ENCODE results near the gene ARHGAP1.
"Not testable (repeated sequence)": the region's sequence is repeated elsewhere in the genome, so short reads cannot be mapped to it uniquely, and the experiment has no call there.

ARHGAP1 gene

DNA sequence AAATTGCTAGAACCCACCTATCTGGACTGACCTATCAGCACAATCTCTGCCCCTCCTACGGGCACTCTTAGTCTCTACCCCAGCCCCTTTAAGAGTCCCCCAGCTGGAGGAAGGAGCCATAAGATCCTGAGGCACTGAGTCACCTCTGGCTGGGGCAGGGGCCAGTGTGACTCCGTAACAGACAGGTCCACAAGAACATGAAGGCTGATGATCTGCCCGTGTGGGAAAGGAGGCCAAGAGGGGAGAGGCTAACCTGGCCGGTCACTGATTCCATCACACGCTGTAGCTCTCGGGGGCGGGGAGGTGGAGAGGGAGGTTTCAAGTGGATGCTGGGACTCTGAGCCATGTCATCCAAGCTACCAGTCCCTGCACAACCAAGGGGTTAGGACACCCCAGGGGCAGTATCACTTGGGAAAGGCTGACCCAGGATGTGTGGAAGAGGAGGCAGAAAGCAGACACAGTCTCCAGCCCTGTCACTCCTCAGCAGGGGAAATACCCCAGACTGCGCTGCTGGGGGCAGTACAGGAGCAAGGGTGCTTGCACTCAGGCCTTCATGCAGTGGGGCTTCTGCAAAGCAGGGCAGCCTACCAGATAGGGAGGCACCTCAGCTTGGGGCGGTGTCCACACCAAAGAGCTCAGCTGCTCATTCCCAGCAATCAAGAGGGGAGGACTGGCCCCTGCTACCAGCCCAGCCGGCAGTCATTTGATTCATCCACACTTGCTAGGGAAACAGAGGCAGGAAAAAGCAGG, 22.3 kb downstream of the ARHGAP1 start:
- no peaks in the 10 kb centered on the region for H3K27me3 Mint-ChIP-seq
- ATAC-seq (replicated peaks): no peak
- DNase-seq: no peak
- H3K4me3 Mint-ChIP-seq: no peak overlapping the region
- peaks cover 26 to 30% of the 10 kb centered on the region in 2 donors for H3K4me1 Mint-ChIP-seq
- H3K36me3 Mint-ChIP-seq: peaks cover 32 to 40% of the 10 kb centered on the region in 2 donors
- H3K9me3 Mint-ChIP-seq: no peaks in the 10 kb centered on the region
- peak overlapping the region; percentile 67 for H3K27ac Mint-ChIP-seq

DNA sequence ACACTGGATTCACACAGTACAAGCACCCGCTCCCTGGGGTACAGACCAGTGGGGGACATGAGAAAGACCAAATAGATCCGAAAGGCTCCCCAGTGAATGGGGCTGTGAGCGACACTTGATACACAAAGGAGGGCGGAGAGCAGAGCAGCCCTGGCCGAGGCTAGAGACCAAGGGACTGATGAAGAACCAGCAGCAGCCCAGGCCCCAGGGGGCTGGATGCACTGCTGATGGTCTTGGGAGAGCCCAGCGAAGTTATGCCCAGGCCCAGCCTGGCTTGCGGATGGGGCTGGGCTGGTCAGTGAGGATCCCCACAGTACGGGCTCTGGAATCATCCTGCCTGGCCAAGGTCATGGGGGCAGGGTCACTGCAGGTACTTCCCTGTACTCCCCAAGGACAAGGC, 23.2 kb downstream of the ARHGAP1 start:
- DNase-seq: no peak
- Mint-ChIP-seq H3K9me3 (no peaks in the 10 kb centered on the region), H3K4me3 (no peak overlapping the region), H3K27ac (peak overlapping the region; percentile 84), H3K4me1 (peaks cover 26 to 30% of the 10 kb centered on the region in 2 donors), H3K36me3 (peaks cover 36 to 47% of the 10 kb centered on the region in 2 donors), H3K27me3 (no peaks in the 10 kb centered on the region)
- ATAC-seq (replicated peaks): no peak

DNA sequence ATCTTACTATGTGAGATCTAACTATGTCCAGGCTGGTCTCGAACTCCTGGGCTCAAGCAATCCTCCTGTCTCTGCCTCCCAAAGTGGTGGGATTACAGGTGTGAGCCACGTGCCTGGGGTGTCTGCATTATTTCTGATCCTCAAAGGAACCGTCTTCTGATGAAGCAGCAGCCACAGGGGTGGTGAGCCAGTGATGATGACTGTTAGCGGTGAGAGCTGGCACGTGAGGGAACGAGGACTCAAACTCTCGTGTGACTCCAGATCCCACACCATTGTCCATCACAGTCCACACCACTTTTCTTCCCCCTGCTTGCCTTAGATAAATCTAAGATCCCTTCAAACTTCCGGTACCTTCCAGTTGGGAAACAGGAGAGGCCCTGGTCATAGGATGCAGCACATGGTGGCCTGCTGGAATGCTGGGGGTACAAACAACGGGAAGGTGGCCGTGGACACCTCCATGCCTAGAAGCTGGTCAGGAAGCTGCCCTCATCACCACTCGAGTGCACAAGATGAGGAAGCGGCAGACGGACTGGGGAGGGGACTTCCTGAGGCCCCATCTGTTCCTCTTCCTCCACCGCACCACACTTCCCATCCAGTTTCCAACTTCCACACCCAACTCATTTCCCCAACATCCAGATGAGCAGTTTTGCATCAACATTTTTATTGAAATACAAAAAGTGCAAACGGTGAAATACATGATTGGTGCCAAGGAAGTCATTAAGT, 23.8 kb downstream of the ARHGAP1 start:
- no peaks in the 10 kb centered on the region for H3K27me3 Mint-ChIP-seq
- H3K36me3 Mint-ChIP-seq: peaks cover 41 to 51% of the 10 kb centered on the region in 2 donors
- DNase-seq (no peak), ATAC-seq (replicated peaks) (peak in 1 of 2 donors; percentile 33)
- no peaks in the 10 kb centered on the region for H3K9me3 Mint-ChIP-seq
- no peak overlapping the region for H3K4me3 Mint-ChIP-seq
- H3K27ac Mint-ChIP-seq: peak overlapping the region; percentile 84
- peaks cover 26 to 30% of the 10 kb centered on the region in 2 donors for H3K4me1 Mint-ChIP-seq

DNA sequence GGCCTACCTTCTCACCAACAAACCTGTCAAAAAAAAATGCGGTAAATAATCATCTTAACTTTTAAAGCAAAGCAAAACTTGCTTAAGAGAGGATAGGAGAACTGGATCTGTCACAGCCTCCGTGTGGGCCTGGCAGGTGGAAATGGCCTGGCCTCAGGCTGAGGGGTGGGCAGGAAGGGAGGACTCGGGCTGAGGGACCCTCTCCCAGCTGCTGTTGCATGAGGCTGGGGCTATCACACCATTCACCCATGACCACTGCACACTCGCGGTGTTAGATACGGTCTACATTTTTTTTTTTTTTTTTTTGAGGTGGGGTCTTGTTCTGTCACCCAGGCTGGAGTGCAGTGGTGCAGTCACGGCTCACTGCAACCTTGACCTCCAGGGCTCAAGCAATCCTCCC, 24.5 kb downstream of the ARHGAP1 start:
- no peak for DNase-seq
- peak overlapping the region; percentile 25 for H3K27ac Mint-ChIP-seq
- H3K9me3 Mint-ChIP-seq: no peaks in the 10 kb centered on the region
- H3K27me3 Mint-ChIP-seq: no peaks in the 10 kb centered on the region
- H3K36me3 Mint-ChIP-seq: peaks cover 35 to 49% of the 10 kb centered on the region in 2 donors
- no peak for ATAC-seq (replicated peaks)
- H3K4me1 Mint-ChIP-seq: peaks cover 26 to 30% of the 10 kb centered on the region in 2 donors
- no peak overlapping the region for H3K4me3 Mint-ChIP-seq

DNA sequence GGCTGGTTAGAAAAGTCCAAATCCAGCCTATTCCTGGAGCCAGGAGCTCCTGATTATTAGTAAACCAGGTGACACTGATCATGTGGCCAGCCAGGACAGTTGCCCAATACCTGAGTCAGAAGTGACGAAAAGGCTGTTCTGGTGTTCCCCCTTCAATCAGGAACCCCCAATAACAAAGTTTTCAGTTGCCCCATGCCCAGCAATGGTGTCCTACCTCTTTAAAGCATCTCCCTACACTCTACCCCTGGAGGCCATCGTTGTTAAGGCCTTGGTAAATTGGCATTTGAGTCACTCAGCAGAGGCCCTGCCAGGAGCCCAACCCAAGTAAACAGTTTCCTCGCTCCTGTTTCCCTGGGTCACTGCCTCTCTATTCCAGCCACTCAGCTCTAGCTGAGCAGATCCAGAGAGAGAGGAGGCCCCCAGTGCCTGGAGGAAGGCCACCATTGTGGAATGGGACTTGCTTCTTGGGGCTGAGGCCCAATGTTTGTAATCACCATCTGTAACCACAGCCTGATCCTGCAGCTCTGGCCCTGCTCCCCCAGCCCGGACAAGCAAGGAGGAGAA, 25.0 kb downstream of the ARHGAP1 start:
- H3K36me3 Mint-ChIP-seq: peaks cover 29 to 45% of the 10 kb centered on the region in 2 donors
- no peak for DNase-seq
- no peaks in the 10 kb centered on the region for H3K27me3 Mint-ChIP-seq
- H3K27ac Mint-ChIP-seq: peak overlapping the region; percentile 92
- no peak overlapping the region for H3K4me3 Mint-ChIP-seq
- H3K9me3 Mint-ChIP-seq: no peaks in the 10 kb centered on the region
- peaks cover 26 to 30% of the 10 kb centered on the region in 2 donors for H3K4me1 Mint-ChIP-seq
- ATAC-seq (replicated peaks): peak; percentile 15 to 24

DNA sequence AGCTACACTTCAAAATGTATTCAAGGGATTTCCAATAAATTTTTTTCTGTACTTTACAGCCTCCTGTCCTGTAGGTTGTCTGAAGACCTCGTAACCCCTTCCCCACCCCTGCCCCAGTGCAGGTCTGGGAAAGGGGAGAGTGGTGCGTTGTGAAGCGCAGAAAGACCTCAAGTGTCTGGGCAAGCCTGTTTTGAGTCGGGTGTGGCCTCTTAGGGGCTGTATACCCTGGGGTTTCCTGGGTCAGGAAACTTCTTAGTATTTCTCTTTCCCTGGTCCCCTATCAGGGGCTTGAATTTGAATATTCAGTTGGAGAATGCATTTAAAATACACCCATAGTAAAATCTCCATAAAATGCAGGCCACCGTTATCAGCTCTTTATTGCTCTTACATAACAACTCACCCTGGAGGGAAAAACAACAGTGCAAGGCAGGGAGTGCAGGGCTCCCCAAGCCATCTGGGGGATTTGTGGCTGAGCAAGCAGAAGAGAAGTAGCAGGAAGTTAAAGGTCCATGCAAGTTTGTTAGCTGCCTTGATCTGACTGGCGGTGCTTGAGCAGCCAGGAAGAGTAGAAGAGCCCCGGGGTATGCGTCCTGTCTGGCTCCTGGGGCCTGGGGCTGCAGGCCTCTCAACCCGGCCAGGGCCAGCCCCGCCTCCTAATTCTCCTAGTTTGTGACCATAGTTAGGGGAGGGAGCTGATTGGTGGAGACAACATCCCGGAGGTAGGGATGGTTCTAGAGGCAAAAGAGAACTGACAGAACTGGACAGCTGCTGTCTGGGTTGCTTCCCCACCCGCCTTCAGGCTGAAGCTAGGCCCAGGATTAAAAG, 25.7 kb downstream of the ARHGAP1 start:
- peak; percentile 40 to 51 for ATAC-seq (replicated peaks)
- Mint-ChIP-seq H3K4me3 (no peak overlapping the region), H3K36me3 (peaks cover 32 to 48% of the 10 kb centered on the region in 2 donors), H3K4me1 (peaks cover 26 to 30% of the 10 kb centered on the region in 2 donors), H3K27me3 (no peaks in the 10 kb centered on the region), H3K9me3 (no peaks in the 10 kb centered on the region), H3K27ac (peak overlapping the region; percentile 92)
- DNase-seq: no peak

DNA sequence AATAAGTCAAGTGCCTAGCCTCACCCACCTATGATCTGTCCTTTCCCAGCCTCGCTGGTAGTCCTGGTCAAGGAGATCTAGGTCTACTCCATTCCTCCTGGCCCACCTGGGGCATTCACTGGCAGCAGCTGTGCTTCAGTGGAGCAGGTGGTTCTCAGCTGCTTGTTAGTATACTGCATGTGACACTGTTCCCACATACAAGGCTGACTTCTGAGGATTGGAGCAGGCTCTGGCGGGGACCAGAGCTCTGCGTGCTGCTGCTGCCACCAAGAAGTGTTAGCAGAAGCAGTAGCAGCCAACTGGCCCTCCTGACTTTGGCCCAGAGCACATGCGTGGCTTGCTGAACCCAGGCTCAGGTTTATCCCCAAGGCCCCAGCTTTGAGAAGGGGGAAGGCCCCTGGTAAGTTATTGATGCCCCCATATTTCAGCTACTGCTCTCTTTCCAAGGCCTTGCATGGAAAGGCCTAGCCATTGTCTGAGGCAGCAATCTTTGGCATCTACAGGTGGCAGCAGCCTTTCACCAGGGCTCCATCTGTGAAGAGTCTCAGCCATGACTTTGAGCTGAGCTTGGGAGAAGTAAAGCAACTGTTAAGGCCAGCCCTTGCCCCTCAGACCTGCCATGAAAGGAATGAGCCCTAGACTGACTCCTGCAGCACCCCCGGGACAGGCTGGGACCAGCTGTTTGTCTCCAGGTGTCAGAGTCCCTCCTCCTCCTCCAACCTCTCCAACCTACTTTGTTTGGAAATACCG, 26.5 kb downstream of the ARHGAP1 start:
- Mint-ChIP-seq H3K27me3 (no peaks in the 10 kb centered on the region), H3K9me3 (no peaks in the 10 kb centered on the region), H3K4me3 (no peak overlapping the region), H3K36me3 (peaks cover 34 to 49% of the 10 kb centered on the region in 2 donors), H3K4me1 (peaks cover 26 to 30% of the 10 kb centered on the region in 2 donors), H3K27ac (peak overlapping the region; percentile 92)
- no peak for DNase-seq
- no peak for ATAC-seq (replicated peaks)

DNA sequence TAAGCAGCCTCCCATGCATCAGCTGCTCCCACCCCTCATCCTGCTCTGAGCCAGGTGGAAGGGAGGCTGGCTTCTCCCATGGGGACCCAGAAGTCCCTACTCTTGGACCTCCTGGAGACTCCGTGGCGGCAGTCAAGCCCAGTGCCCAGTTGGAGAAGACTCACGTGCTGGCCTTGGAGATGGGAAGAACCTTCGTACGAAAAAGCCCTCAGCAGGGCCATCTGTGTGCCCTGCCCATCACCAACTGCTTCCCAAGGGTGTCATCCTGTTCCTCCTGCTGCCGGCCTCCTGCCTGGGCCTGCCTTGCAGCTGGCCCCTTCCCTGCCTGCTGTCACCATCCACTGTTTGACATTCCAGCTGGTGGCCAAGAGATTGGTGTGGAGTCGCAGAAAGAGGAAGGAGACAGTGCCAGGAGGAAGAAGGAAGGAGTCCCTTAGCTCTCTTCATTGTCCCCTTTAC, 28.0 kb downstream of the ARHGAP1 start:
- Mint-ChIP-seq H3K4me3 (no peak overlapping the region), H3K4me1 (peaks cover 22 to 28% of the 10 kb centered on the region in 2 donors), H3K27ac (no peak overlapping the region), H3K27me3 (no peaks in the 10 kb centered on the region), H3K9me3 (no peaks in the 10 kb centered on the region), H3K36me3 (peaks cover 29 to 40% of the 10 kb centered on the region in 2 donors)
- ATAC-seq (replicated peaks) (no peak), DNase-seq (no peak)

DNA sequence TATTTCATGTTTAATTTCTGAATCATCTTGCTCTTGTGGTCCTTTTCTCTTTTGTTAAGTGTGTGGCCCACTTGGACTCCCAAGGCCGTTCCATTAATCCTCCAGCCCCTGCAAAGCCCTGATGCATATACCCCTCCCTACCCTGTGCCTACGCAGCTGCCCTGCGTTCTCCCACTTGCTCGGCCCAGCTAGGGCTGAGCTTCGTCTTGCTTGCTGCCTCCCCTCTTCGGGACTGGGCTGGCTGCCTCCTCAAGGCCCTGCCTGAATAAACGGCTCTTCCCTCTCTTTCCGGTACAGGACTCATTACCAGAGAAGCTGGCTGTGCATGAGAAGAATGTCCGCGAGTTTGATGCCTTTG, 28.5 kb downstream of the ARHGAP1 start:
- ATAC-seq (replicated peaks) (no peak), DNase-seq (no peak)
- H3K4me1 Mint-ChIP-seq: peaks cover 17 to 23% of the 10 kb centered on the region in 2 donors
- no peak overlapping the region for H3K27ac Mint-ChIP-seq
- H3K4me3 Mint-ChIP-seq: no peak overlapping the region
- H3K9me3 Mint-ChIP-seq: no peaks in the 10 kb centered on the region
- peaks cover 26 to 40% of the 10 kb centered on the region in 2 donors for H3K36me3 Mint-ChIP-seq
- no peaks in the 10 kb centered on the region for H3K27me3 Mint-ChIP-seq

DNA sequence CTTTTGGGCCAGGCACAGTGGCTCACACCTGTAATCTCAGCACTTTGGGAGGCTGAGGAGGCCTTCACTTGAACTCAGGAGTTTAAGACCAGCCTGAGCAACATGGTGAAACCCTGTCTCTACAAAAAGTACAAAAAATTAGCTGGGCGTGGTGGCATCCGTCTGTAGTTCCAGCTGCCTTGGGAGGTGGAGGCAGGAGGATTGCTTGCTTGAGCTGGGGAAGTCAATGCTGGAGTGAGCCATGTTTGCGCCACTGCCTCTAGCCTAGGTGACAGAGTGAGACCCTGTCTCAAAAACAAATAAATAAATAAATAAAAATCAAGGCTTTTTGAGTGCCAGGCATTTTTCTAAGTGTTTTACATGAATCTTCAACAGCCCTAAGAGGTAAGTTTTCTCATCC, 29.9 kb downstream of the ARHGAP1 start:
- peaks cover 9 to 15% of the 10 kb centered on the region in 2 donors for H3K4me1 Mint-ChIP-seq
- H3K9me3 Mint-ChIP-seq; DNase-seq; ATAC-seq (replicated peaks); H3K27me3 Mint-ChIP-seq; H3K4me3 Mint-ChIP-seq: not testable (repeated sequence)
- peak overlapping the region; percentile 37 for H3K27ac Mint-ChIP-seq
- peaks cover 26 to 40% of the 10 kb centered on the region in 2 donors for H3K36me3 Mint-ChIP-seq

DNA sequence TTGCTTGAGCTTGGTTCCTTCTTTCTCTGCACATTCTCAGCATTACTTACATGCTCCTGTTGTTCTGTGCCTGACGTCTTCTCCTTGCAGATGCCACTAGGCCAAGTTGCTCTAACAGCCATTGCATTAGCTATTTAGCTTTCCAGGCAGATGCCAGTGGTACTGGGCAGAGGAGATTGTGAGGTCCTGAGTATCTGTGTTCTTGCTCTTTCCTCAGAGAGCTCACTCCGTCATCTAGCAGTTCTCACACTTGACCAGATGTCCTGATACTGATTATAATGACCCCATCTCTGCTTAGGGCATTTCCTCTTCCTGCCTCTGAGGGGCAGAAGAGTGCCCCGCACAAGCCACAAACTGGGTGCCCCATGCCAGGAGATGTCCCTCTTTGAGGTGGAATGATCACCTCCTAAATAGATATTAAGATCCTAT, 30.7 kb downstream of the ARHGAP1 start:
- H3K36me3 Mint-ChIP-seq: peaks cover 27 to 46% of the 10 kb centered on the region in 2 donors
- H3K4me1 Mint-ChIP-seq: peaks cover 4 to 7% of the 10 kb centered on the region in 2 donors
- H3K27me3 Mint-ChIP-seq: no peaks in the 10 kb centered on the region
- ATAC-seq (replicated peaks) (no peak), DNase-seq (no peak)
- no peaks in the 10 kb centered on the region for H3K9me3 Mint-ChIP-seq
- no peak overlapping the region for H3K27ac Mint-ChIP-seq
- no peak overlapping the region for H3K4me3 Mint-ChIP-seq

DNA sequence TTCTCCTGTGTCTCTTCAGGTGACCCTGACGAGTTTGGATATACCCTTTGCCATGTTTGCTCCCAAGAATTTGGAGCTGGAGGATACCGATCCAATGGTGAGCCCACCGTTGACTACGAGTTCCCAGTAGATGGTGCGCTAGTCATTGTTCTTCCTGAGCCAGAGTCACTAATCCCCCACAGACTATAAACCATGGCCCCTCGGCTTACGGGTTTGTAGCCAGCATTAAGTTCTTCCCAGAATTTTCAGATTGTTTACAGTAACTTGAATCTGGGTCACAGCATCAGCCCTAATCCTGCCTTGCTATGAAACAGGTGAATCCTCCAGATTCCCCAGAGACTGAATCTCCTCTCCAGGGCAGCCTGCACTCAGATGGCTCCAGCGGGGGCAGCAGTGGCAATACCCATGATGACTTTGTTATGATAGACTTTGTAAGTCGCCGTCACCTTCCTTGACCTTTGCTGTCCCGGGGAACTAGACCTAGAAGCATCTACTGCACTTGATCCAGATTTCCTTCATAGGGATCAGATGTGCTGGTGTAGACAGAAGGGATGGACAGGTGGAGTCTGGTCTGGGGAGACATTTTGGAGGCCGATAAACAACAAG, 31.8 kb downstream of the ARHGAP1 start:
- H3K4me1 Mint-ChIP-seq: no peaks in the 10 kb centered on the region
- peaks cover 29 to 52% of the 10 kb centered on the region in 2 donors for H3K36me3 Mint-ChIP-seq
- H3K27ac Mint-ChIP-seq: no peak overlapping the region
- H3K27me3 Mint-ChIP-seq: no peaks in the 10 kb centered on the region
- DNase-seq (no peak), ATAC-seq (replicated peaks) (no peak)
- H3K4me3 Mint-ChIP-seq: no peak overlapping the region
- no peaks in the 10 kb centered on the region for H3K9me3 Mint-ChIP-seq

DNA sequence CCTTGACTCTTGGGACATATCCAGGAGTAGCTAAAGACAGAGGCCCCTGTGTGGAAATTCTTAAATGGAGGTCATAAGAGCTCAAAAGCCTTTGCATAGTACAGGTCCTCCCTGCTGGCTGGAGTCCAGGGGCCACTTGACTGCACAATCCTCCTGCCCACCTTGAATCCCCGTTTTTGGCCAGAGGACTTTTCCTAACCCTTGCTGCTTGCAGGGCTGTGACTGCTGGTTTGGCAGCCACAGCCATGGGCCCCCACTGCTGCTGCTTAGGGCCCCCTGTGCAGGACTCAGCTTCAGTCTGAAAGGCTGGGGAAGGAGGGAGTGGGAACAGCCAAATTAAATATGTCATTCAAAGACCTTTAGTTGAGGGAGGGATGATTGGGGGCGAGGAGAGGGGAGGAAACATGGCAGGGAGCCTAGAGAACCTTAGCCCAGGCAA, 33.4 kb downstream of the ARHGAP1 start:
- ATAC-seq (replicated peaks) (no peak), DNase-seq (no peak)
- H3K9me3 Mint-ChIP-seq: no peaks in the 10 kb centered on the region
- no peak overlapping the region for H3K4me3 Mint-ChIP-seq
- H3K36me3 Mint-ChIP-seq: peaks cover 24 to 45% of the 10 kb centered on the region in 2 donors
- H3K27me3 Mint-ChIP-seq: no peaks in the 10 kb centered on the region
- H3K27ac Mint-ChIP-seq: no peak overlapping the region
- no peaks in the 10 kb centered on the region for H3K4me1 Mint-ChIP-seq

Measured in stimulated activated naive B cell treated with anti-CD40 and anti-IgM and Interleukin-4, amounts not matched to agents 10 μg/mL and 1 μg/mL and 100 μg/mL, for 72 hours (primary cell).